Stromal cell of bone marrow (primary cell): Measurements from ENCODE around the gene CHRFAM7A.
"Not testable (repeated sequence)": the region's sequence is repeated elsewhere in the genome, so short reads cannot be mapped to it uniquely, and the experiment has no call there.

ENCODE experiments used
- DNase-seq: peaks from one replicate; pipeline ENCODE4 v3.0.0-alpha.2; 2012; ENCODE audit warnings: low read depth

The CHRFAM7A gene

GRCh38 chr15:30392766-30393663 is at the start of gene CHRFAM7A:
Gene CHRFAM7A (minus strand): TSS chr15:30393540. CDS start chr15:30383351, 10,189 bp downstream.
- DNase-seq, result not testable (repeated sequence)

DNA sequence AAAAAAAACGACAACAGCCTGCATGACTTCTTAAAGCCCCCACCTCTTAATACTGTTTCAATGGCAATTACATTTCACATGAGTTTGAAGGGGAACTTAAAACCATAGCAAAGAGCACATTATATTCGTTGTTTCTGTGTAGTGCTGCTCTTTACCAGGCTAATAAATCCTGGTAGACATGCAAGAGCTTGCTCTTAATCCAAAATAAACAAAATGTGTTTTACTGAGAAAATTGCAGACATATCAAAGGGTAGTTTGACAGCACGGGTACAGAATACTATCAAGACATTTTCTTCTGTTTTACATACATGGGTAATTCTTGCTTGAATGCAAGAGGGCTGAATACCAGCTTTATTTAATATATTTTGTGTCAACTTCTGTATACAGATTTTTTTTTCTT is 45.0 kb upstream of the CHRFAM7A start:
- not testable (repeated sequence) for DNase-seq

DNA sequence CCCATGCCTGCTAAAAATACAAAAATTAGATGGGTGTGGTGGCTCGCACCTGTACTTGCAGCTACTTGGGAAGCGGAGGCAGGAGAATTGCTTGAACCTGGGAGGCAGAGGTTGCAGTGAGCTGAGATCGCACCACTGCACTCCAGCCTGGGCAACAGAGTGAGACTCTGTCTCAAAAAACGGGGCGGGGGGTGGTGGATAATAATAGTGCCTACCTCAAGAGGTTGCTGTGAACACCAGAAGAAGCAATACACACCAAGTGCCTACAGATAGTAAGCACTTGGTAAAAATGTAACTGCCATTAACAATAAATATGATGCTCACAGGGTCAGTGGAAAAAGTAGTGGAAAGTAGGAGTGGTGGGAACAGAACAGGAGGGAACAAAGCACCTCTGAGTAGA is 42.5 kb upstream of the CHRFAM7A start:
- not testable (repeated sequence) for DNase-seq

DNA sequence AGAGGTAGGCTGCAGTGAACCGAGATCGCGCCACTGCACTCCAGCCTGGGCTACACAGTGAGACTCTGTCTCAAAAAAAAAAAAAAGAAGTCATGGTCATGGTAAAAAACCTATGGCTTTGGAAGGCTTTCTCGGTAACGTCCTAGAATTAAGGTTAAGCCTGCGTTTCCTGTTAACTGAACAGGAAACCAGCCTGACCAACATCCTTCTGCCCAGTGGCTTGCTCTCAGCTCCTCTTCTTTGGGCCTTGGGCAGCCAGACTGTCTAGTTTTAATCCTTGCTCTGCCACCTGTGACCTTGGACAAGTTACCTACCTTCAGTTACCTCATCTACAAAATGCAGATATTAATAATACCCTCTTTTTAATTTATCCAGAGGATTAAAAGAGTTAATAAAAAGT is 27.4 kb upstream of the CHRFAM7A start:
- DNase-seq, result not testable (repeated sequence)

DNA sequence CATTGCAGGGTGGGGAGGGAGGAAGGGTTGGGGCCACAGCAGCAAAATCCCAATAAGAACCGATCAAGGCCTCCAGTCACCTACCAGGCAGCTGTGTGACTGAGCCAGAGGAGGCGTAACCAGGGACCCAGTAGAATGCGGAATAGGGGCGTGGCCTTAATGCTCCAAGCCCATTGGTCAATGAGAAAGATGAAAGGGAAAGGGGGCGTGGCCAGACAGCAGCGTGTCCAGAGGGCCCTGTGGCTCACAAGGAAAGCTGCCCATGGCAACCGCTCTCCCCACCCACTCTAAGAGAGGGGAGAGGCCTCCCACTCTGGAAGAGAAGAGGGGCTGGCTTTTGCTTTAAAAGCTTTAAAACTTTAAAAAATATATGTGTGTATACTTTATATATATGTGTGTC is 20.8 kb upstream of the CHRFAM7A start, which contains the start of gene GOLGA8R:
GOLGA8R (minus strand) TSS at position 101 of the 400 bp plus-strand sequence; CDS start at position 3, 98 bp downstream.
- DNase-seq, result not testable (repeated sequence)

DNA sequence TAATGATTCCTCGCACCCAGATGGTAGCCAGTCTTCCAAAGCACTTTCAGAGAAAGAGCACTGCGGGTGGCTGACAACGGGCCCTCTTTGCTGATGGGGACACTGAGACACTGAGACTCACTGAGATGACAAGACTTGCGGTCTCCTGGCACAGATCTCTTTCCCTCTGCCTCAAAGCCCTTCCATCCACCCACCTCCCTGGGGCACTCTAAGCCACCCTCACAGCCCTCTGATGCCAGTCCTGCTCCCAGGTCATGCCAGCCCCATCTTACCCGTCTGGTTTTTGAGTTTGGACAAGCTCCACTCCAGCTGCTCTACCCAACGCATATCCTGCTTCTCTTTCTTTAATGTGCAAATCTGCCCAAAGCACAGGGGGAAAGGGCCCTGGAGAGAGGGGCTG is 14.3 kb upstream of the CHRFAM7A start:
- DNase-seq, result not testable (repeated sequence)

- DNase-seq, result not testable (repeated sequence)
Observed at GRCh38 chr15:30398988-30399387, 5.6 kb upstream of the CHRFAM7A start.

DNA sequence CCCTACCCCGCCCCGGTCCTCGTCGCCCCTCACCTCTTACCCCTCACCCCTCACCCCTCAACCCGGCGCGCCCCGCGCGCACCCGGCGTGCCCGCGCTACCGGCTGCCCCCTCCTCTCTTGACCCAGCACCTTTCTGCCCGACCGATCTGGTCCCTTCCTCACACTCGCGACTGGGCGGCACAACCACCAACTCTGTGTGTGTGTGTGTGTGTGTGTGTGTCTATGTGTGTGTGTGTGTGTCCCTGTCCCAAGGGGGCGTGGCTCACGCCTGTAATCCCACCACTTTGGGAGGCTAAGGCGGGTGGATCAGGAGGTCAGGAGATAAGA is 288 bp upstream of the CHRFAM7A start:
- not testable (repeated sequence) for DNase-seq

- DNase-seq, result not testable (repeated sequence)
Observed at GRCh38 chr15:30386318-30386887, 6.9 kb downstream of the CHRFAM7A start.

DNA sequence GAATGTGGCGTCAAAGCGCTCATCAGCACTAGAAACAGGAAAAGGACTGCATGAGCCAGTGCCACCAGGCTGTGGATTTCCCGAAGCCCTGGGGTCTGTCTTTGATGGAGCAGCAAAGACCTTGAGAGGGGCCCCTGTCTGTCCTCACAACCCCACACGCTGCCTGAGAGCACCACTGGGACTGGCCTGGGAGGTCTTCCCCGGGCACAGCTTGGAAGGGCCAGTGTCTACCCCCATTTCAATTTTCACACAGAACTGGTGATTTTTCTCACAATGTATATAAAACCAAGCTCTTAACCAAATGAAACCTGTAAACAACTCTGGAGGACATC is 16.3 kb downstream of the CHRFAM7A start:
- not testable (repeated sequence) for DNase-seq

- not testable (repeated sequence) for DNase-seq
Observed at GRCh38 chr15:30376375-30377081, 16.8 kb downstream of the CHRFAM7A start.

GRCh38 chr15:30375872-30376271 is 17.5 kb downstream of the CHRFAM7A start:
- DNase-seq, result not testable (repeated sequence)

- not testable (repeated sequence) for DNase-seq
Observed at GRCh38 chr15:30374862-30375261, 18.5 kb downstream of the CHRFAM7A start.

DNA sequence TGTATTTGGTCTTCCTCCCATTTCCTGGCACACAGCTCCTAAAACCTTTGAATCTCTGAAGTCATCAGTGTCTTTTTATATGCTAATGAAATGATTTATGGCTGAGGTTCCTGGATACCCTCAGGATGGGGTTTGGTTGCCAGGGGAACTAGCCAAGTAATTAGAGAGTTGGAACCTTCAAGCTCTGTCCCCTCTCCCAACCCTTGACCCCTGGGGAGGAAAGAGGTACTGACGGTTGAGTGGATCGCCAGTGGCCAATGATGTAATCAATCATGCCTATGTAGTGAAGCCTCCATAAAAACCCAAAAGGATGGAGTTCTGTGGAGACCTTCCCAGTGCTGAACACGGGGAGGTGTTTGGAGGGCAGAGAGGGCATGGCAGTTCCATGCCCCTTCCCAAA is 25.1 kb downstream of the CHRFAM7A start:
- DNase-seq, result not testable (repeated sequence)

DNA sequence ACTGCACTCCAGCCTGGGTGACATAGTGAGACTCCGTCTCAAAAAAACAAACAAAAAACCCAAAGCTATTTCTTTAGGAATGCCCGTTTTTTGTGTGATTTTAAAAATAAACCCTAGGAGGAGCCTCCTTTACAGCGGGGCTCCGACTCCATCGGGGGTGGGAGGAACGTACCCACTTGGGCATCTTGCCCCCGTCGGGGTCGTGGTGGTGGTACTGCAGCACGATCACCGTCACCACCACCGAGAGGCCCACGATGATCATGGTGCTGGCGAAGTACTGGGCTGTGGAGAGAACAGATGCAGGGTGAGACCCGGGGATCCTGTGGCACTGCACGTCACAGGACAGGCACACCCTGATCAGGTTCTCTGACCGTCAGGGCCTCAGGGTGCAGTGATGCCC is 26.1 kb downstream of the CHRFAM7A start:
- not testable (repeated sequence) for DNase-seq

GRCh38 chr15:30361404-30361803 is 31.9 kb downstream of the CHRFAM7A start:
- not testable (repeated sequence) for DNase-seq

GRCh38 chr15:30360990-30361389 is 32.4 kb downstream of the CHRFAM7A start:
- not testable (repeated sequence) for DNase-seq

- DNase-seq, result not testable (repeated sequence)
Observed at GRCh38 chr15:30355043-30355442, 38.3 kb downstream of the CHRFAM7A start.

DNA sequence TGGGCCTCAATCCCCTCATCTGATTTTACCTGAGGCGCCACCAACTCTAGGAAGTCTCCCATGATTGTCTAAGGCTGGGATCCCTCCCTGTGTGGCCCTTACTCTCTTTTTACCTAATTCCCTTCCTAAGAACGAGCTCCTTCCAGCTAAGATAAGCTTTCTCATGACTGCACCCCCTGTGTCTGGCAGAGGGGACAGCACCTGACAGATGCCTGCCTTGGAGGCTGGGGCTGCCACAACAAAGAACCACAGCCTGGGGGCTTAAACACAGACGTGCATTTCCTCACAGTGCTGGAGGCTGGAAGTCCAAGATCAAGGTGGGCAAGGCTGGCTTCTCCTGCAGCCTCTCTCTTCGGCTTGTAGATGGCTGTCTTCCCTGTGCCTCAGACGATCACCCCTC is 43.5 kb downstream of the CHRFAM7A start:
- DNase-seq, result not testable (repeated sequence)

- not testable (repeated sequence) for DNase-seq
Observed at GRCh38 chr15:30336584-30336983, 56.8 kb downstream of the CHRFAM7A start.

- DNase-seq, result not testable (repeated sequence)
Observed at GRCh38 chr15:30334152-30334551, 59.2 kb downstream of the CHRFAM7A start.

DNA sequence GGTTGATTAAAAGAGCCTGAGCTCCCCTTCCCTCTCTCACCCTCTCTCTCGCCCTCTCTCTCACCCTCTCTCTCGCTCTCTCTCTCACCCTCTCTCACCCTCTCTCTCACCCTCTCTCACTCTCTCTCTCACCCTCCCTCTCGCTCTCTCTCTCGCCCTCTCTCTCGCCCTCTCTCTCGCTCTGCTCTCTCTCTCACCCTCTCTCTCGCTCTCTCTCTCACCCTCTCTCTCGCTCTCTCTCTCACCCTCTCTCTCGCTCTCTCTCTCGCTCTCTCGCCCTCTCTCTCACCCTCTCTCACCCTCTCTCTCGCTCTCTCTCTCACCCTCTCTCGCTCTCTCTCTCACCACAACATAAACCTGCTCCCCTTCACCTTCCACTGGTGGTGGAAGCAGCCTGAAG is 67.2 kb downstream of the CHRFAM7A start:
- DNase-seq, result not testable (repeated sequence)

- not testable (repeated sequence) for DNase-seq
Observed at GRCh38 chr15:30321063-30321462, 72.3 kb downstream of the CHRFAM7A start.
